Ovary (tissue), 3 donors: Measurements from ENCODE around the gene RNU2-1.
"Not testable (repeated sequence)": the region's sequence is repeated elsewhere in the genome, so short reads cannot be mapped to it uniquely, and the experiment has no call there.

Experiments used
- CTCF ChIP-seq, 3 donors: fragments of 450-650 bp in 2 of 3; fragments of 200-600 bp in 1 of 3; IDR thresholded peaks; one replicate each; pipeline versions ENCODE4 v1.5.1 to v1.8.0; 2016 to 2022; ENCODE audit warnings: antibody characterized with exemption in 3 of 3, mild to moderate bottlenecking in 1 of 3
- EP300 ChIP-seq: sonication (generic); formaldehyde crosslinking; IDR thresholded peaks from one replicate; pipeline ENCODE4 v1.6.1; 2017; ENCODE audit warnings: antibody characterized with exemption
- POLR2A ChIP-seq: fragments of 450-650 bp; IDR thresholded peaks from one replicate; pipeline ENCODE4 v1.6.1; 2017; ENCODE audit warnings: antibody characterized with exemption, mild to moderate bottlenecking, moderate library complexity
- donor health status: DM: no; HTN: no; CAD: no.

- TF ChIP-seq CTCF (IDR thresholded peaks at IDR 0.05); EP300; POLR2A: not testable (repeated sequence)
Measured at GRCh38 chr17:43239597-43239996, 5.8 kb upstream of the RNU2-1 start.
